Cardiac muscle cell (in vitro differentiated cells and primary cell): ENCODE data around the gene DNM2. TPM values are rescaled to one million over a fixed set of nuclear protein-coding genes. Genes with fewer than 3 reads are reported as not detected.

ENCODE experiments used
- DNase-seq, 2 donors: peaks; one replicate each; pipeline versions ENCODE4 v3.0.0 to v3.0.0-alpha.2; 2010 to 2017; ENCODE audit warnings: low read depth in 1 of 2, low spot score in 1 of 2
- H3K27ac ChIP-seq: fragments of 200-600 bp; sonication (generic); 2 replicates; pipeline ENCODE4 v1.5.1; 2016
- H3K27me3 ChIP-seq: fragments of 200-600 bp; sonication (generic); 2 replicates; pipeline ENCODE4 v1.6.0; 2016; ENCODE audit warnings: control low read depth
- H3K36me3 ChIP-seq: fragments of 200-600 bp; sonication (generic); 2 replicates; pipeline ENCODE4 v1.5.1; 2016; ENCODE audit warnings: control low read depth
- H3K4me1 ChIP-seq: fragments of 200-600 bp; sonication (generic); 2 replicates; pipeline ENCODE4 v1.8.1; 2017; ENCODE audit warnings: low read depth, mild to moderate bottlenecking, mixed run types
- H3K4me3 ChIP-seq: fragments of 200-600 bp; sonication (generic); 2 replicates; pipeline ENCODE4 v1.5.1; 2016; ENCODE audit warnings: mild to moderate bottlenecking
- H3K9me3 ChIP-seq: fragments of 200-600 bp; sonication (generic); 2 replicates; pipeline ENCODE4 v1.5.1; 2017; ENCODE audit warnings: low read depth, mild to moderate bottlenecking, control low read depth
- CTCF ChIP-seq: IDR thresholded peaks from 2 replicates; pipeline ENCODE4 v1.5.1; 2012; ENCODE audit warnings: low read depth, mild to moderate bottlenecking, low read length
- polyA plus RNA-seq: library from polyadenylated mRNA; unstranded; fragments of >200 nt; fragmentation: Nextera tagmentation; extraction: Ambion mirVana; gene quantifications from 2 replicates; pipeline ENCODE4 v1.2.1, GENCODE V29; 2016
- total RNA-seq: library from RNA; depleted of rRNA; stranded (reverse); fragments of >200 nt; gene quantifications from 2 replicates; pipeline ENCODE4 v1.2.3, GENCODE V29; 2016

The DNM2 gene
- total and polyA plus RNA-seq, 2 experiments from 2014 or later = 122 to 132 TPM

GRCh38 chr19:10720607-10721125 is 2.8 kb downstream of the DNM2 start:
- no peaks in the 10 kb centered on the region for H3K9me3 ChIP-seq
- no peak for DNase-seq
- no peak overlapping the region for H3K27ac ChIP-seq
- TF ChIP-seq CTCF = no peak
- H3K4me3 ChIP-seq = no peak overlapping the region
- H3K4me1 ChIP-seq = peaks cover 13% of the 10 kb centered on the region
- H3K27me3 ChIP-seq = no peaks in the 10 kb centered on the region
- H3K36me3 ChIP-seq = no peaks in the 10 kb centered on the region

- Histone ChIP-seq H3K4me1 (peaks cover 13% of the 10 kb centered on the region), H3K9me3 (no peaks in the 10 kb centered on the region), H3K4me3 (no peak overlapping the region), H3K27ac (peak overlapping the region; percentile 30), H3K27me3 (no peaks in the 10 kb centered on the region), H3K36me3 (no peaks in the 10 kb centered on the region)
- TF ChIP-seq CTCF = no peak
- DNase-seq = no peak
Observed at GRCh38 chr19:10723591-10723990, 5.7 kb downstream of the DNM2 start.

GRCh38 chr19:10724573-10725071 is 6.7 kb downstream of the DNM2 start:
- peaks cover 6% of the 10 kb centered on the region for H3K4me1 ChIP-seq
- peak overlapping the region; percentile 60 for H3K27ac ChIP-seq
- no peaks in the 10 kb centered on the region for H3K36me3 ChIP-seq
- no peaks in the 10 kb centered on the region for H3K27me3 ChIP-seq
- no peaks in the 10 kb centered on the region for H3K9me3 ChIP-seq
- no peak for DNase-seq
- no peak overlapping the region for H3K4me3 ChIP-seq
- TF ChIP-seq CTCF = no peak

- Histone ChIP-seq H3K27me3 (no peaks in the 10 kb centered on the region), H3K27ac (no peak overlapping the region), H3K4me3 (no peak overlapping the region), H3K36me3 (no peaks in the 10 kb centered on the region), H3K9me3 (no peaks in the 10 kb centered on the region), H3K4me1 (no peaks in the 10 kb centered on the region)
- no peak for DNase-seq
- TF ChIP-seq CTCF = no peak
Observed at GRCh38 chr19:10725415-10725814, 7.5 kb downstream of the DNM2 start.

GRCh38 chr19:10726268-10726667 is 8.4 kb downstream of the DNM2 start:
- H3K9me3 ChIP-seq = no peaks in the 10 kb centered on the region
- DNase-seq = no peak
- TF ChIP-seq CTCF = no peak
- no peaks in the 10 kb centered on the region for H3K36me3 ChIP-seq
- H3K4me3 ChIP-seq = no peak overlapping the region
- H3K4me1 ChIP-seq = no peaks in the 10 kb centered on the region
- H3K27me3 ChIP-seq = no peaks in the 10 kb centered on the region
- no peak overlapping the region for H3K27ac ChIP-seq

- Histone ChIP-seq H3K4me3 (no peak overlapping the region), H3K36me3 (no peaks in the 10 kb centered on the region), H3K27ac (no peak overlapping the region), H3K4me1 (no peaks in the 10 kb centered on the region), H3K9me3 (no peaks in the 10 kb centered on the region), H3K27me3 (no peaks in the 10 kb centered on the region)
- DNase-seq = no peak
- no peak for TF ChIP-seq CTCF
Observed at GRCh38 chr19:10727685-10728201, 9.9 kb downstream of the DNM2 start.
